Measurements from ENCODE around the gene PRODH.
"Not testable (repeated sequence)": the region's sequence is repeated elsewhere in the genome, so short reads cannot be mapped to it uniquely, and the experiment has no call there.

PRODH gene

GRCh38 chr22:18958321-18958705 is 22.2 kb upstream of the PRODH start:
- not testable (repeated sequence) for DNase-seq (ENCODE audit: insufficient read length, low spot score); FAIRE-seq

GRCh38 chr22:18957621-18958320 is 21.7 kb upstream of the PRODH start:
- DNase-seq (ENCODE audit: insufficient read length, low spot score); FAIRE-seq: not testable (repeated sequence)

- not testable (repeated sequence) for DNase-seq (ENCODE audit: insufficient read length, low spot score); FAIRE-seq
Measured at GRCh38 chr22:18956956-18957355, 20.9 kb upstream of the PRODH start.

- not testable (repeated sequence) for FAIRE-seq; DNase-seq (ENCODE audit: insufficient read length, low spot score)
Measured at GRCh38 chr22:18956121-18956895, 20.2 kb upstream of the PRODH start.

GRCh38 chr22:18955696-18956095 is 19.6 kb upstream of the PRODH start:
- no peak for FAIRE-seq
- TF ChIP-seq POLR2A (IDR thresholded peaks at IDR 0.05; ENCODE audit: low read depth, low read length) = no peak
- DNase-seq (ENCODE audit: insufficient read length, low spot score) = no peak

- TF ChIP-seq POLR2A (IDR thresholded peaks at IDR 0.05; ENCODE audit: low read depth, low read length) = no peak
- DNase-seq (ENCODE audit: insufficient read length, low spot score) (no peak), FAIRE-seq (no peak)
Measured at GRCh38 chr22:18954990-18955571, 19.0 kb upstream of the PRODH start.

- FAIRE-seq = not testable (repeated sequence)
- peak; percentile 42 for DNase-seq (ENCODE audit: insufficient read length, low spot score)
Measured at GRCh38 chr22:18954303-18954989, 18.4 kb upstream of the PRODH start.

GRCh38 chr22:18953128-18953527 is 17.0 kb upstream of the PRODH start:
- not testable (repeated sequence) for DNase-seq (ENCODE audit: insufficient read length, low spot score); FAIRE-seq

- DNase-seq (ENCODE audit: insufficient read length, low spot score) (no peak), FAIRE-seq (no peak)
- no peak for TF ChIP-seq POLR2A (IDR thresholded peaks at IDR 0.05; ENCODE audit: low read depth, low read length)
Measured at GRCh38 chr22:18952022-18952421, 15.9 kb upstream of the PRODH start.

GRCh38 chr22:18950141-18950540 is 14.0 kb upstream of the PRODH start:
- no peak for DNase-seq (ENCODE audit: insufficient read length, low spot score)
- TF ChIP-seq POLR2A (IDR thresholded peaks at IDR 0.05; ENCODE audit: low read depth, low read length) = no peak
- FAIRE-seq = no peak

GRCh38 chr22:18947905-18948304 is 11.8 kb upstream of the PRODH start:
- DNase-seq (ENCODE audit: insufficient read length, low spot score) = no peak
- no peak for FAIRE-seq

GRCh38 chr22:18947105-18947504 is 11.0 kb upstream of the PRODH start:
- not testable (repeated sequence) for DNase-seq (ENCODE audit: insufficient read length, low spot score); FAIRE-seq

More at GRCh38 chr22:18947905-18948304, 11.8 kb upstream of the PRODH start:
- no peak for TF ChIP-seq POLR2A (IDR thresholded peaks at IDR 0.05; ENCODE audit: low read depth, low read length)

- DNase-seq (ENCODE audit: insufficient read length, low spot score); FAIRE-seq: not testable (repeated sequence)
Measured at GRCh38 chr22:18938691-18939090, 2.6 kb upstream of the PRODH start.

- DNase-seq (ENCODE audit: insufficient read length, low spot score); FAIRE-seq: not testable (repeated sequence)
Measured at GRCh38 chr22:18934688-18935087, 1.4 kb downstream of the PRODH start.

GRCh38 chr22:18933914-18934313 is 2.2 kb downstream of the PRODH start:
- FAIRE-seq (no peak), DNase-seq (ENCODE audit: insufficient read length, low spot score) (no peak)

More at GRCh38 chr22:18933914-18934313, 2.2 kb downstream of the PRODH start:
- no peak for TF ChIP-seq POLR2A (IDR thresholded peaks at IDR 0.05; ENCODE audit: low read depth, low read length)

All from H54 (cell line).